CD4-positive, alpha-beta T cell treated with Interleukin-6 for 4 hours (primary cell): ENCODE measurements around the gene WNT5A.

Experiments used
- DNase-seq: peaks from one replicate; pipeline ENCODE4 v3.0.0-alpha.2; 2020; ENCODE audit warnings: mixed read lengths

The WNT5A gene

DNA sequence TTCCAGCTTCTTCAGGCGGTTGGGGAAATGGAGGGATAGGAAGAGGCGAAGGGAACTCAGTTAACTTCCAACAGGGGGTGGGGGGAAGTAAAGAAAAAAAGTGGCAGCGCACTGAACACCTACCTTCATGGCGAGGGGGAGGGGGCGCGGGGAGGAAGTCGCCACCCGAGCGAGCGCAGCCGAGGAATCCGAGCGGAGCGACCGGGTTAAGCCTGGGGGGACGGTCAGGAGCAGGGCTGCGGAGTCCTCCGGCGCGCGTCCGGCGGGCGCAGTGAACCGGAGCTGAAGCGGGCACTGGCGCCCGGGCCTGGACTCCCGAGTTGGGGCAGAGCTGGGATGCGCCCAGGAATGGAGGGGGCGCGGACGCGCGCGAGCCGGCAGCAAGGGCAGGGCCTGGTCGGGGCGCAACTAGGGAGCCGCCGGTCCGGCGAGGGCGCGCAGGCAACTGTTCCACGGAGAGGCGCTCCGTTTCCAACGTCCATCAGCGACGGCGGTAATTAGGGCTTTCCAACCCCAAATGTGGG lies at the start of gene WNT5A:
TSS of gene WNT5A (minus strand) at position 450 of the 524 bp plus-strand sequence. CDS start at position 129, 321 bp downstream.
- DNase-seq, result no peak

DNA sequence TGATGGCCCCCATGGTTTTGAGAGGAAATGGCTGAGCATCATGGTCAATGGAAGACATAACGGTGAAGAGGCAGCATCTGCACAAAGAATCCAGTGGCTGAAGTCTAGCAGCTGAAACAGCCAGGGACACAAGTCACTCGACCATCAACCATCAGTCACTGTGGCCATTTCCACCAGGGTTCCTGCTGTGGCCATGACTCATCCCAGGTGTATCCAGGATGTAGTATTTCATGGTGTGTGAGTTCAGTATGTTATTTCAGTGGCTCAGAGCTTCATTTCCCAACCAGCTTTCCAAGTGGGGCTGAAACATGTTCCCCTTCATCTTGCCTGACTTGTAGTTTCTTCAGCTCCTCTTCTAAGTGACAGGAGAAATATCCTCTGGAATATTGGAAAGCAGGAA lies 47.8 kb upstream of the WNT5A start:
- no peak for DNase-seq

DNA sequence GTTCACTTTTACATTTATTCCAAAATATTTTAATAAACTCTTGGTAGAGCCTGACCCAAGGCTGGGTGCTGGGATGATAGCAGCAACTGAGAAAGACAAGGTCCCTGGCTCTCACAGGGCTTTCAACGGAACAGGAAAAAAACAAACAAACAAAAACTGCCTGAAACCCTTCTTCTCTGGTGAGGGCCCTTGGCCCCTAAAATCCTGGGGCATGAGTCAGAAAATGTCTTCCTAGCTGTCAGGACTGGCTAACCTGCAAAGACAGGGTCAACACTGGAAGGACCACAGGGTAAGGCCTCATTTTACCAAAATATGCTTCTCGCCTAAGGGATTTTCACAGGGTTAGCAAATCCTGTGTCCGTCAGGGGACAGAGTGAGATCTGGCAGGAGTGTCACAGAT lies 45.7 kb upstream of the WNT5A start:
- no peak for DNase-seq

DNA sequence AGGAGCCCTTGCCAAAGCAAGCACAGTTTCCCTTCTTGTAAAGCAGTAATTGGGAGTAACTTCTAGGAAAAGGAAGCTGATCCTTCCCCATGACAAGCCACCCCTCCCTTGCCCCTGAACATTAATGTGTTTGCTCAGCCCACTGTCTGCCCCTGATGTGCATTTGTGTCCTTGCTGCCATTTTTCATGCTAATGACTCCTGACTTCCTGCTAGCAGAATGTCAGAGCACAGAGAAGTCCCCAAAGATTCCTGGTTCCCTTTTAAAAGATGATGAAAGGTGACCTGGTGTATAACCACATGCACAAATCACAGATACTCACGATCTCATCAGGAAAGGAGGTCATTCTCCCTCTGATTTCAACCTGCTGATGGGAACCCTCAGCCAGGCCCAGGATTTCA lies 44.2 kb upstream of the WNT5A start:
- no peak for DNase-seq

DNA sequence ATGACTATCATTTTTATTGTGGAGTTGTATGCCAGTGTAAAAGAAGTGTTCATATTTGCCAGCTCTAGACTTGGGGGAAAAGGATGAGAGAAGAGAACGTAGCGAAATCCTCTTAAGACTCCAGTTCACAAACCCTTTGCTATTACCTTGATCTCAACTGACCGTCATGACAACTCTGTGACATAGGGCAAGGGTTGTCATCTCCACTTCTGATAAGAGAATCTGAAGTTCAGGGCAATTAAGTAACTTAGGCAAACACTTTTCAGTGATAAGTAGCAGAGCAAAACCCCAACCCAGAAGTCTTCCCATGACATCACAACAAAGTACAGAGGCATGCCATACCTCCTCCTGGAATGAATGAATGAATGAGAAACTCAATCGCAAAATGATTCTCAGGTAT lies 40.3 kb upstream of the WNT5A start:
- DNase-seq, result no peak

DNA sequence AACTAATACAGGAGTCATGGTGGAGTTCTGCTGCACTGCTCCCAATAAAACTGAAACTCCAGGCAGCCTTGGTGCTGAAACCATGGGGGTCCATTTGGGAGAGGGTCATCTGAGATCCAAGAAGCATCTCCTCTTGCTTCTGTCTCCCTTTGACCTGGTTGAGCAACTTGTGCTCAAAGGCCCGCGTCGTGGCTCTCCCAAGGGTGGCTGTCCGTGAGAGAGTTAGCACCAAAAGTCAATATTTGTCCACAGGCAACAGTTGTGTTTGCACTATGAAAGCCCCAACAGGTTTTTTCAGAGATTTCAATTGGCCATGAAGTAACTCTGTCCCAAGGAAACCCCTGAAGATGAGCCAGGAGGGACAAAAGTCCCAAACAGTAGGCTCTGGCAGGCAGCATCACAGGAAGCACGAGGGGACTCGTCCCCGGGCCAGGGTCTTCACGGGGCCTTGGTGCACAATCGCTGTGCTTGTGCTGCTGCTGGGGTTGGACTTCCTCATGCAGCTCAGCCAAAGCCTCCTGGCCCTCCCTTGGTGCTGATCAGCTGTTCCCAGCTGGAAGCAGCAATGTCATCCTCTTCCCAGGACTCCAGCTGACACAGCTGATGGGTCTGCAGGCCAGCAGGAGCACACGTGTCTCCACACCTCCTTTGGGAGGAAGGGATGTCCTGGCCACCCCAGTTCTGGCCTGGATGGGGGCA lies 39.4 kb upstream of the WNT5A start:
- no peak for DNase-seq

DNA sequence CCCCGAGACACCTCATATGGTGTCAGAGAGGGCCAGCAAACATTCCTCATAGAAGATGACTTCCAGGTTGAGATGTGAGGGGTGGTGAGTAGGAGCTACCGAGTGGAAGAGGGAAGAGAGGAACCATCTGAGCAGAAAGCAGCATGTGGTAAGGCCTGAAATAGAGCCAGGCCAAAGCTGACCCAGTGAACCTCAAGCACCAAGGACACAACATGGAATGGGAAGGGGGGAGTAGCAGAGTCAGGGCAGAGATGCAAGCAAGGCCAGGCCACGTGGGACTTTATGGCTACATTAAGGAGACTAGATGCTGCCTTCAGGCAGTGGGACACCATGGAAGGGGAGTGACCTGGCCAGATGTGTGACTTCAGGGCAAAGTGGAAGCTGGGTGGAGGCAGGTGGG lies 38.3 kb upstream of the WNT5A start:
- no peak for DNase-seq

DNA sequence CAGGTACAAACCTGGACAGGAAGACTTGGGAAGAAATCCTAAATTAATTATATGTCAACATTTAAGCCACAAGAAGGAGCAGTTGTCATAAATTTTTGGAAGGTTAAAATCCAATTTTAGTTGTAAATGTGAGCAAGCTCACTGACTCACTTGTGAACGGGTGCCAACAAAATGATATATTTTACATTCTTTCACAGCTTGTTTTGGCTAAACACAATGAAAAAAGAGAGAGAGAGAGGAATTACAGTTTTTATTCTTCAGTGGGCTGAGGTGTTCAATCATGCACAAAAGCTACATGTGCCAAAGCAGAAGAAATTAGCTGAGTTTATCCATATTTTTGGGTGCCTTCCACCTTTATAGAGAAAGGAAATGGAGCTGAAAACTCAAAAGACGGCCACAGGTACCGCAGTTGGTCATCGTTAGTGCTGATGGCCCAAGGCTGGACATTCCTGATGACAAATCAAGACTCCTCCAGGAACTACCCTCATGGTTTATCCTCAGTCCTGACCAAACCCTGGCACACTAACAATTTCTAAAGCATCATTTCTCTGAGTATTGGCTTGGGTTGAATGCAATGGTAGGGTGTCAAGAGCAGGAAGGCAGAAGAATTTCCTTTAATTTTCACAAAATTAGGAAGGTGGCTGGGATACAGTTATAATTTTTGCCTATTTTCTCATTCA lies 37.6 kb upstream of the WNT5A start:
- no peak for DNase-seq

DNA sequence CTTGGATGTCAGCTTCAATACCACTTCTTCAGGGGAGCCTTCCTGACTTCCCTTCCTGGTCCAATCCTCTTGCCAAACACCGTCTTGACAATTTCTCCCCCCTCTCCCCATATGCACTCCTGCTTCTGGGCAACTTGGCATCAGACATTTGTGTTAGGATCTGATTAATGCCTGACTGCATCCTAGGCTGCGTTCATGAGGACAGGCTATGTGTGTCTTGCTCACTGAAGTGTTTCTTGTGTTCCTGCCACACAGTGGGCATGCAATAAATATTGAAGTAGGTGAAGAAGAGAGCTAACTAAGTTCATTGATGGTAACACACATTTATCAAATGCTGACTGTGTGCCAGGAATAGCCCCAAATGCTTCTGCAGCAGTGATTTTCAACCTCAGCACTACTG lies 36.4 kb upstream of the WNT5A start:
- no peak for DNase-seq

DNA sequence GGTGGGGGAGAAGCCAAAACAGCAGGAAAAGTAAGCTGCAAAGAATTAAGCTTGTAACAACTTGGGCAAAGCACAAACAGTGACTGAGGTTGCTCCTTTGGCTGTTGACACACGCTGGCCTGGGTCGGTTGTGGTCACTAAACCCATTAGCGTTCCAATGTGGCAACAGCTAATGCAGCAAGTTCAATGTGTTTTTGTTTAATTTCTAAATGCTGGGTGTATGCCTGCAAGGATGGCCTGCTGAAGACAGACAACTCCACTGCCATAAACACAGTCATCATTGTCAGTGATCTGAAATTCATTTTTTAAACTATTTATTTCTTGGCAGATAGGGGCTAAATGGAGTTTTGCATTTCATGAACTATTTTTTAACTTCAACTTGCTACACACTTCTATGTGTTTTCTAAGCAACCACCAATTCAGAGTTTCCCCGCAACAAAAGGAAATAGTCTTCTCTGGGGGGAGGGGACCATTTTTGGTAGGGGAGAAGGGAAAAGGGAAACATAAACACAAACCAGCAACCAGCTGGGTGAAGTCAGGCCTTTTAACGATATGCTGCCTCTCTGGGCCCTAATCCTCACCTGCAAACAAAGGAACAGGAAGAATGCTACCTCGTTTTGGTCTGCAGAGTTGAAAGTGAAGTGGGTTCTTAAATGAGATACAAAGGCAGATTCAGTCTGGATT lies 34.8 kb upstream of the WNT5A start:
- DNase-seq, result no peak

DNA sequence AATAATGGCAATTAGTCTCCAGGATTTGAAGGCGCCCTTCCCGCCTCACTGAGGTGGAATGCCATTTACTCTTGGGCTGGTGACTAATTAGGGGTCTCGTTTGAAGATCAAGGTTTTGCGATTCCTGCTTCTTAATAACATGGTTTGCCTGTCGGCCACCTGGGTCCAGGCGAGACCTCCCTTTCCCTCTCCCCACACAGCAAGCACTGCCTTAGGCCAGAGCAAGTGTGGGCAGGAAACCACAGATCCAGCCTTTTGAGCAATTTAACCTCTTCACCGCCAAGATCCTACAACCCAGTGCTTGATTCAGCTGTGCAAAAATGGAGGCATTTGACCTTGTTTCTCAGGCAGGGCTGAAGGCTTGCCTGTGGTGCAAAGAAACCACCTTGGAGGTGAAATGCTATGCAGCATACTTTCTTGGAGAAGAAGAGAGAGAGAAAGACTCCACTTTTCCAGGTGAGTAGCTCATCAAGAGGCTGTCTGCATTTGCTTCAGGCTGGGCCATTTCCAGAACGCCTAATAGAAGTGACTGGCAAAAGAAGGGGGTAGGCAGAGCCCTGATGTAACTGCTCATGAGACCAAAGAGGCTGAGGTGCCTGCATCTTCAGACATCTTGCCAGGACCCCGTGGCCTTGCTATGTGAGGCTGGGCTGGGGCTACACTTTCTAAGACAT lies 34.1 kb upstream of the WNT5A start:
- no peak for DNase-seq

DNA sequence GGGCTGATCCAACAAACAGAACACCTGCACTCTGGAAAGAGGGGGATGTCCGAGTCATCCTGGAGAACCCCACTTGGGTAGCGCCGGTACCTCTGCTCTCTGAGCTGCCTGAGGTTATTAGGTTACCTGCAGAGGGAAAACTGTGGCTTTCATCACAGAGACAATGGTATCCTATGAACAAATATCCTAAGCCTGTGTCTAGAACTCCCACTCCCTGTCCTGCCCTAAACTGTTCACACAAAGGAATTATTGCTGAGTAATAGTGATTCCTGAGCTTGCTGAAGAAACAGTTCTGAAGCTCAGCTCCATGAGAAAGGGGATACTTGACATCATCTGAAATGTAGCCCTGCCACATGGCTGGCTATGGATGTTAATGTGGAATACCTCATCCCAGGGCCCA lies 31.9 kb upstream of the WNT5A start:
- no peak for DNase-seq

DNA sequence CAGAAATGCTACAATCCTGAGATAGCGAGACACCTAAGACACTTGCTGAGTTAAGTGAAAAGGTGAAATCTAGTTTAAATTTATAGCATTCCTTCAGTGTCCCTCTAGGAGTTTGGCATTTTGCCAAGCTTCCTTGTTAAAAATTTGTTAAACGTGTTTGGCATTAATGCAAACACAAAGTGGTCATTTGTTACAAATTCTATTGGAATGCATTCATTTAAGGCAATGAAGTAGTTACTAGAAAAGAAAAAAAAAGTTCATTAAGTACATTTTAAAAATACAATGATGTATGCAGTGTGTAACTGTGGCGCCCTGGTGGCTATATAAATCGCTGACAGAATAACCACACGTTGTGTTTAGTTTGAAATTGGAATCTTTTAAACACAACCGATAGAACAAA lies 31.3 kb upstream of the WNT5A start:
- DNase-seq, result no peak

DNA sequence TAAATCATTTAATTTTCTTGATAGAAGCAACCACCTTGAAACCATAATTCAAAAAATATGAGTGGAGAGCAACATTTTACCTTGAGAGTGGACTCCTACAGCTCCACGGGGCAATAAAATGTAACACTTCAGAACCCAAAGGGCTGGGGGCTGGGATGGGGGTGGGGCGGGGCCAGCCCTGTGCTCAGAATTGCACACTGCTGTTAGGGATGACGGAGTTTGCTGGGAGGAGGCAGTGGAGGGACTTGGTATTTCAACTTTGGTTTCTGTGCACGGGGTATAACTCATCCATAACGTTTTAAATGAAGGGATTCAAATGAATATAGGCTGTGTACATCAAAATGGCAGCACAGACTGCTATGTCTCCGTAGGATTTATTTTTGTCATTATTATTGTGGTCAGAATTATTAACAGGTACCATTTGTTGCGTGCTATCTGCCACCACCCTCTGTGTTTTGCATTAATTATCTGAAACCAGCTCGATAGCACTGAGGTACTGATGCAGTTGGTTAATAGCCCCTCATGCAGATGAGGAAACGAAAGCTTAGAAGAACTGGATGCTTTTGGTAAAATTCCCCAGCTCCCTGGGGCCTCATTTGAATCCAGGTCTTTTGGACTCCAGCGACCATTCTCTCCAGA lies 29.4 kb upstream of the WNT5A start:
- no peak for DNase-seq

DNA sequence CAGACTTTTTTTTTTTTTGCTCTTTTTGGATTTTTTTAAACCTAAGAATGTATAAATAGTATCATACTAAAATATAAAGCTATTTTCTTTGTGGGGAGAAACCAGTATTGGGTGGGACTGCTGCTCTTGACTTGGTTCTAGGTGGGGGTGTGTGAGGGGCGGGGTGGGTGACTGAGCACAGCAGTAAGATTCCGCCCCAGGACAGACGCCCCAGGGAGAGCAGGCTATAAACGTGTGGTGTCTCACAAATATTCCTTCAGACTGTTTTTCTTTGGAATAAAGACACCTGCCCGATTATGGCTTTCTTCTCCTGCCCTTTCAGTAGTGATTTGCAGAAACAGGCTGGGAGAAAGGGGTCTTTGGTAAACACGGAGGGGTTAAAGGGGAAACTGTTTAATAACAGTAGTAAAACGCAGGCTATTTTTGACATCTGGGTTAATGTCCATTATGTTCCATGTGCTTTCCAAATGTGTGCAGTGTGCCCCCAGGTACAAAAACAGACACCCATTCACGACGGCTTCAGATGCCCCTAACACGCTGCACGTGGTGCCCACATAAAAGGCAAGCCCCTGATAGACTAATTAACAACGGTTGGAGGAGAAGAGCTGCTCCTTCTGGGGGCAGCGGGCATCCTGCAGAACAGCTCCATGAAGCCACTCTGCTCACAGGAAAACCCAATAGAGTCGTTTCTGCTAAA lies 28.6 kb upstream of the WNT5A start:
- DNase-seq, result no peak

DNA sequence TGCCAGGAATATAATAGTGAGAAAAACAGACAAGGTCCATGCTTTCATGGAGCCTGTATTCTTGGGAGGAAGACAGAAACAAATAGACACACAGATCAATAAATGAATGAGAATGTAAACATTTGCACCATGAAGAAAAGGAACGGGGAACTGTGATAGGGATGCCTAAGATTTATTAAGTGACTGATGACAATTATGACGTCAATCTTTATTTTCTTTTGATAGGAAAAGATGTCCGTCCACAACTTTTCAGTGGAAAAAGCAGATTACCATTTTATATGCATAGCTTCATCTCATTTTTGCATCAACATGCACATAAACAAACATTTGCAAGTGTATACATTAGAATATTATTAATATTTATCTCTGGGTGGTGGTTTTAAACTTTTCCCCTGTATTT lies 27.9 kb upstream of the WNT5A start:
- DNase-seq, result no peak

DNA sequence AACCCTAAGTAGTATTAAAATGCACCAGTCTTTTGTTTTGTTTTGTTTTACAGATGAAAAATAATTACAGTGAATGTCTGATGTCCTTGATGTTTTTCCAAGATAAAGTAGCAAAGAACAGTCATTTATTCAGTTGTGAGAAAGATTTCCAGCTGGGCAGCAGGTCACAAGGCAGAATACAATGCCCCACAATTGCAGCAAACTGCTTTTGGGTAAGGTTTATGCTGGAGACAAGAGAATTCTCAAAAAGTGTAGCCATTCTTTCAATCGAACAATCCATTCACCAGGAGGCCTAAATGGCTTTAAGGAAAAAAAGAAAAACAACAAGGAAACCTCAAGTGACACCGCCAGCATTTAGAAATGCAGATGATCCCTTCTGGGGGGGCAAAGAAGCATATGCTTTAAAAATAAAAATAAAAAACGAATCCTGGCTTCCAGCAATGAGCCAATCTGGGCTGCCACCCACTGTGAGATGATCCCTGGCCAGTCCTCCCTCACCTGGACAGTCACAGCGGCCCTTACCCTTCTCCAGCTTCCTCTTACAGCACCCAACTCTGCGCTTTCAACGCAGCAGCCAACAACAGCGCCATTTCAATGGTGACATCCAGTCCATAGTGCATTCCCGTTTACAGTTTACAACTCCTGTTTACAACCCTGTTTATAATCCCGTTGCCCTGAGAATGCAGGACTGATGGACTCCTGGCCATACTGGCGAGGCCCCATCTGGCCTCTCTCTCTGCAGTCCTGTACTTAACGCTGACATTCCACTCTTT lies 25.7 kb upstream of the WNT5A start:
- no peak for DNase-seq

DNA sequence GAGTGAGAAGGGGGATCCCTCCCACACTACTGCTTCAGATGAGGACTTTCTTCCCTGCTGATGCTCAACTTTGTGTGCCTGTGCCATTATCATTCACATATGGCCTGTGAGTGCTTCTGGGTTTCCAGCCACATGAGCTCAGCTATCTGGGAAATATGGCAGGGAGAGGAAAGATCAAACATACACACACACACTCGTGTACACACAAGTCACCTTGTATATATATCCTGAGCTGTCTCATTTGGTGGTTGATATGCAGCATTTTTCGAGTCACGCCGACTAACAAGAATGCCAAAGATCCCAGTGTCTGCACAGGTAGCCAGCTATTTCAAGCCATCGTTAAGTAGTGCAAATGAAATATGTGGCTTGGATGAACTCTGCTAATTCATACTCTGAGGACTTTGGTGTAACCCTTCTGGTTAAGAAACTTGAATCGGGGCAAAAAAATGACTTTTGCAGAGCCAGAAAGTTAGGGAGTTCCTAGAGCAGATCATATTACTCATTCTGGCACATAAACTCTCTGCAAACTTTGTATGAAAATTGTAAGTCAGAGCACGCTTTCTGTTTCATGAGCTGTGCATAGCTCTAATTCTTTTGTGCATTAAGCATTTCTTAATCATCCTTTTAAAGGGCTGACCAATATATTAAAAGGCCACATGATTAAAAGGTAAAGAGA lies 24.9 kb upstream of the WNT5A start:
- no peak for DNase-seq

DNA sequence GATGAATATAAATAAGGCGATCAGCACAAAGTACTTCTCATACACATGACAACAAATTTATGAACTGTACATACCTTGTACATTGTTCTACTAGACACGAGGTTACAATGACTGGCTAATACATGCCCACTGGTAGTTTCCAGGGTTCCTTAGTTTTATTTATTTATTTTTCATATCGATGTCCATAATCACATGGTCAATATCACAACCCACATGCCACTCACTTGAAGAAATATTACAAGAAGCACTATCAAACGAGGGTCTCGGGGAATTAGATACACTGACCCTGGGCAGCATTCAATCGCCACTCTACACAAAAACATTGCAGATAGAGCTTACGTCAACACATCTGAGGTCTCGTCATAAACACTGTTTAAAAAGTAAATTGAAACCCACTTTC lies 21.2 kb upstream of the WNT5A start:
- DNase-seq, result no peak

DNA sequence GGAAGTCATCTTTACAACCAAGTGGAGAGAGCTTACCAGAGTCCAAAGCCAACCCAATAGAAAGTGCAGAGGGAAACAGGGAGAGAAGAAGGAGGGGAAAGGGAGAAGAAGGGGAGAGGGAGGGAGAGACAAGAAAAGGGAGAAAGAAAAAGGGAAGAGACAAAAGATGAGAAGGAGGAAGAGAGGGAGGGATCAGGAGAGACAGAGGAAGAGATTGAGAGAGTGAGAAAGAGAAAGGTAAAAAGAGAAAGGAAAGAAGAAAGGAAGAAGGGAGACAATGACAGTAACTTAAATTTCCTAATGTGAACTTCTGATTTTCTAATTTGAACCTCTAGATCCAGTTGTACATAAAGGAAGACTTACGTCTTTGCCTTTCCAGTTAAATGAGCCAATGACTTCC lies 20.7 kb upstream of the WNT5A start:
- DNase-seq, result no peak

DNA sequence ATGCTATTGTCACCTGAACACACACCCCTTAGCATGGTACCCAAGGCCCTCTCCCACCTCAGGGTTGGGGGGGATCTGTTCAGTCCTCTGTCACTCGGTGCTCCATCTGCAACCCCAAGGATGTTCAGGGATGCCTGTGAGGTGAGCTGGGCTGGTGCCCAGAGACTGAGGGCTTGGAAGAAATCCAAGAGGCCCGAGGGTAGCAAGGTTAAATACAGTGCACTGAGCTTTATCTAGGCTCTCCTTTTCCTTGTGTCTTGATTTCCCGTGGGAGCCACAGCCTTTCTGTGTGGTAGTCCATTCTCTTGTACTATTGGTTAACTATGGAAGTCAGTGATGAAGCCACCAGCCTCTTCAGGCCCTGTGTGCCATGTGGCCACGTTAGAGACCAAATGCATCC lies 18.7 kb upstream of the WNT5A start:
- no peak for DNase-seq
